ENCODE results near the gene ST3GAL6. TPM values are rescaled to one million over a fixed set of nuclear protein-coding genes. Genes with fewer than 3 reads are reported as not detected.

The ST3GAL6 gene
- total RNA-seq, 2 experiments from 2014 or later, result 0.44 to 0.45 TPM

DNA sequence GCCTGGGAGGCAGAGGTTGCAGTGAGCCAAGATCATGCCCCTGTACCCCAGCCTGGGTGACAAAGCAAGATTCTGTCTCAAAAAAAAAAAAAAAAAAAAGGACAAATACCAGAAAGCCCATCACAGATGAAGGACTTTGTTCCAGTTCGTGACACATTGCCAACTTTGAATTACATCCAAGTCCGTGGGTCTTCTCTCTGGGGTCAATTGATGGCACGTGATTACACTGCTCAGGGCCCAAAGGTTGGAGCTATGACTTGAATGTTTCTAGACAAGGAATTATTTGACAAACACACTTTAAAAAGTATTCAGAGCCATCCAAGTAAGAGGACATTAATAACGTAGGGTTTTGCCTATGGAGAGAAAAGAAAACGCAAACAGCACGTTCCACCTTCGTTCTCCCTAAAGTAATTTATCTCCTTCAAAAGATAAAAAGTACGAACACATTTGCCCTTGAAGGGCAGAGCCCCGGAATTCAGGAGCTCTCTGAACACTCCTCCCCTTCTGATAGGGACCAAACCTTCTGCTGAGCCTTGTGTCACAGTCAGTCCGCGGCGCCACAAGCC, 31.3 kb upstream of the ST3GAL6 start:
- peak overlapping the region; percentile 45 for H3K4me3 ChIP-seq (ENCODE audit: low read length)
- ATAC-seq (ENCODE audit: poor library complexity) (no peak), DNase-seq (no peak)
- ChIA-PET POLR2A (interaction anchor here (0.9 kb wide), 1 partner anchor 22 kb away, joined by 3 read pairs; no protein-coding TSS in a partner anchor), CTCF (no interaction called here)
- no peaks in the 10 kb centered on the region for H3K36me3 ChIP-seq (ENCODE audit: insufficient read depth, low read length)
- Mint-ChIP-seq H3K4me3 (peak overlapping the region; percentile 82), H3K4me1 (ENCODE audit: low read depth) (peaks cover 18% of the 10 kb centered on the region), H3K27me3 (peaks cover 67% of the 10 kb centered on the region), H3K27ac (no peak overlapping the region), H3K9me3 (no peaks in the 10 kb centered on the region), H3K36me3 (ENCODE audit: low read depth) (no peaks in the 10 kb centered on the region)
- peaks cover 32 to 54% of the 10 kb centered on the region in 2 experiments for H3K27me3 ChIP-seq (ENCODE audit: control insufficient read depth in 1 of 2, insufficient read depth in 2 of 2, low read length in 2 of 2)
- intact Hi-C loops (cut with DNase I, micrococcal nuclease), result no loop called here
- H3K27ac ChIP-seq (ENCODE audit: low read depth in 1 of 2, low read length in 2 of 2), result no peak overlapping the region
- H3K4me1 ChIP-seq (ENCODE audit: insufficient read depth, low read length), result peaks cover 21% of the 10 kb centered on the region
- TF ChIP-seq, protein P1, sequence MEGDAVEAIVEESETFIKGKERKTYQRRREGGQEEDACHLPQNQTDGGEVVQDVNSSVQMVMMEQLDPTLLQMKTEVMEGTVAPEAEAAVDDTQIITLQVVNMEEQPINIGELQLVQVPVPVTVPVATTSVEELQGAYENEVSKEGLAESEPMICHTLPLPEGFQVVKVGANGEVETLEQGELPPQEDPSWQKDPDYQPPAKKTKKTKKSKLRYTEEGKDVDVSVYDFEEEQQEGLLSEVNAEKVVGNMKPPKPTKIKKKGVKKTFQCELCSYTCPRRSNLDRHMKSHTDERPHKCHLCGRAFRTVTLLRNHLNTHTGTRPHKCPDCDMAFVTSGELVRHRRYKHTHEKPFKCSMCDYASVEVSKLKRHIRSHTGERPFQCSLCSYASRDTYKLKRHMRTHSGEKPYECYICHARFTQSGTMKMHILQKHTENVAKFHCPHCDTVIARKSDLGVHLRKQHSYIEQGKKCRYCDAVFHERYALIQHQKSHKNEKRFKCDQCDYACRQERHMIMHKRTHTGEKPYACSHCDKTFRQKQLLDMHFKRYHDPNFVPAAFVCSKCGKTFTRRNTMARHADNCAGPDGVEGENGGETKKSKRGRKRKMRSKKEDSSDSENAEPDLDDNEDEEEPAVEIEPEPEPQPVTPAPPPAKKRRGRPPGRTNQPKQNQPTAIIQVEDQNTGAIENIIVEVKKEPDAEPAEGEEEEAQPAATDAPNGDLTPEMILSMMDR (IDR thresholded peaks at IDR 0.05), result no peak
- no peaks in the 10 kb centered on the region for H3K9me3 ChIP-seq (ENCODE audit: control insufficient read depth in 1 of 2, insufficient read depth in 1 of 2, low read length in 2 of 2)

DNA sequence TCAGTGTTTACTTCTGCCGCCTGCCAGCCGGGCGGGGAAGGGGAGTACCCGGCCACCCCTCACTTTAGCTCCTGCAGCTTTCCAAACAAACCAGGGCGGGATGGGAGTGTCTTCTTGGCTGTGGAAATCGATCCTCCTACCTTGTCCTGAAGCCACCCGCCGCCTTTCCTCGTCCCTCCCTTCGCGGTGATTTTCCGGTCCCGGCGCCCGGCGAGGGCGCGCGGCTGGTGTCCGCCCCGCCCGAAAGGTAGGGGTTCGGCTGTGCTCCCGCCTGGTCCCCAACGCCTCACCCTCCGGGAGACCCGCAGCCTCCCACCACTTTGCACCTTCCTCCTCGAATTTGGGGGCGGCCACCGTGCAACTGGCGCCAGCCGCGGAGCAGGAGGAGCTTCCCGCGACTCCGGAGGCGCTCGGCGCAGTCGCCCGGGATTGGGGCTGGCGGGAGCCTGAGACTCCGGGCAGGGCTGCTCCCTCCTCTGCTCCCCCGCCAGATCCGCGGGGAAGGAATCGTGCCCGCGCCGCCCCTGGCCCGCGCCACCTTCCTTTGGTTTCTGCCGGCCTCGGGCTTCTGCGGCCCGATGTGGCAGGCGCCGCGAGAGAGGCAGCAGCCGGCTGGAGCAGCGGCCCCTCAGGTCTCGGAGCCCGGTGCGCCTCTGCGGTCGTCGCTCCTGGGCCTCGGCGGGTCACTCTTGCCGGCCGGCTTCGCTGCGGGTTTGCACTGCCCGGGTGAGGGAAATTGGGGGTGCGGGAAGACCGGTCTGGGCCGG, 30.7 kb upstream of the ST3GAL6 start:
- ChIA-PET CTCF (no interaction called here), POLR2A (interaction anchor here (0.9 kb wide), 1 partner anchor 22 kb away, joined by 3 read pairs; no protein-coding TSS in a partner anchor)
- intact Hi-C loops (cut with DNase I, micrococcal nuclease), result no loop called here

DNA sequence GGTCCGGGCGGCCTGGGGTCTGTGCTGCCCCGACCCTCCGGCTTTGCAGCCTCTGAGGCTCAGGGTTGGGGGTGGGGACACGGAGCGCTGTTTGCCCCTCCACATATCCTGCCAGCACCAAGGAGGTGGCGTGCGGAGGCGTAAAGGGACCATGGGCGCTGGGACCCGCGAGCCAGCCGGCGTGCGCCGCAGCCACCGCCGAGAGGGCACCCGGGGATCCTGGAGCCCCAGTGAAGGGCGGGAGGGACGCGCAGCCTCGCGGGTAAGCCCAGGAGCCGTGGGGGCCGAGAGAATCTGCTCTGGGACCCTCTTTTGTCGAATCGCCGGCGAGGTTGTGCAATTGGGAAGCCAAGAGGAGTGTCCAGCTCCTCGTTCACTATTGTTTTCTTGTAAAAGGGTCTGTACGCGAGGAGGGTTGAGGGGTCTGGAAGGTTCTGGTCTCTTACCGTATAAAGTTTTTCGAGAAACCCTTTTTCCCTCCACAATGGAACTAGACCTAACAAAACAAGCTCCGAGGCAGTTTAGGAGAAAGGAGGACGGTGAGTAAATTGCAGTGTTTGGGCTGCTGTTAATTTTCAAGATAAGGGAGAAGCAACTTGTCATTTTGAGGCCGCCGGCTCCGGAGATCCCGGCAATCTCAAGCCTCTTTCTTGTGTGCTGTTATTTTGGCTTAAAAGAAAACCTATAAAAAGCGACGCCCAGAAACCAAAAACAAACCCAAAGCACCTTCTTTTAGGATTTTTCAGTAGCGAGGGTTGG, 29.9 kb upstream of the ST3GAL6 start:
- TF ChIP-seq, protein P1 (IDR thresholded peaks at IDR 0.05), result no peak
- peaks cover 18% of the 10 kb centered on the region for H3K4me1 Mint-ChIP-seq (ENCODE audit: low read depth)
- Histone ChIP-seq H3K36me3 (ENCODE audit: insufficient read depth, low read length) (no peaks in the 10 kb centered on the region), H3K4me3 (ENCODE audit: low read length) (peak overlapping the region; percentile 45), H3K4me1 (ENCODE audit: insufficient read depth, low read length) (peaks cover 21% of the 10 kb centered on the region), H3K27me3 (ENCODE audit: control insufficient read depth in 1 of 2, insufficient read depth in 2 of 2, low read length in 2 of 2) (peaks cover 32 to 49% of the 10 kb centered on the region in 2 experiments), H3K27ac (ENCODE audit: low read depth in 1 of 2, low read length in 2 of 2) (no peak overlapping the region), H3K9me3 (ENCODE audit: control insufficient read depth in 1 of 2, insufficient read depth in 1 of 2, low read length in 2 of 2) (no peaks in the 10 kb centered on the region)
- ChIA-PET CTCF (no interaction called here), POLR2A (no interaction called here)
- ATAC-seq (ENCODE audit: poor library complexity) (no peak), DNase-seq (peak in 3 of 14 experiments; percentile 4 to 15 (median 12))
- H3K27me3 Mint-ChIP-seq, result peaks cover 68% of the 10 kb centered on the region
- intact Hi-C loops (cut with DNase I, micrococcal nuclease), result no loop called here
- no peaks in the 10 kb centered on the region for H3K9me3 Mint-ChIP-seq
- H3K4me3 Mint-ChIP-seq, result peak overlapping the region; percentile 66
- H3K36me3 Mint-ChIP-seq (ENCODE audit: low read depth), result no peaks in the 10 kb centered on the region
- H3K27ac Mint-ChIP-seq, result no peak overlapping the region

More for the DNA sequence above, 30.7 kb upstream of the ST3GAL6 start:
- Histone ChIP-seq H3K9me3 (ENCODE audit: control insufficient read depth in 1 of 2, insufficient read depth in 1 of 2, low read length in 2 of 2) (no peaks in the 10 kb centered on the region), H3K27ac (ENCODE audit: low read depth in 1 of 2, low read length in 2 of 2) (no peak overlapping the region), H3K36me3 (ENCODE audit: insufficient read depth, low read length) (no peaks in the 10 kb centered on the region), H3K4me3 (ENCODE audit: low read length) (peak overlapping the region; percentile 45), H3K27me3 (ENCODE audit: control insufficient read depth in 1 of 2, insufficient read depth in 2 of 2, low read length in 2 of 2) (peaks cover 32 to 51% of the 10 kb centered on the region in 2 experiments), H3K4me1 (ENCODE audit: insufficient read depth, low read length) (peaks cover 21% of the 10 kb centered on the region)
- TF ChIP-seq, protein P1 (IDR thresholded peaks at IDR 0.05), result no peak
- Mint-ChIP-seq H3K36me3 (ENCODE audit: low read depth) (no peaks in the 10 kb centered on the region), H3K9me3 (no peaks in the 10 kb centered on the region), H3K4me1 (ENCODE audit: low read depth) (peaks cover 18% of the 10 kb centered on the region), H3K27me3 (peaks cover 68% of the 10 kb centered on the region), H3K27ac (no peak overlapping the region), H3K4me3 (peak overlapping the region; percentile 82)
- ATAC-seq (ENCODE audit: poor library complexity) (no peak), DNase-seq (peak in 2 of 14 experiments; percentile 14 to 29)

Data from CD4-positive, alpha-beta T cell (primary cell).